ENCODE measurements around the gene SPAG16. TPM values are rescaled to one million over a fixed set of nuclear protein-coding genes. Genes with fewer than 3 reads are reported as not detected.

The SPAG16 gene
- total RNA-seq, 1 experiment from 2014 or later, result 17.3 TPM

DNA sequence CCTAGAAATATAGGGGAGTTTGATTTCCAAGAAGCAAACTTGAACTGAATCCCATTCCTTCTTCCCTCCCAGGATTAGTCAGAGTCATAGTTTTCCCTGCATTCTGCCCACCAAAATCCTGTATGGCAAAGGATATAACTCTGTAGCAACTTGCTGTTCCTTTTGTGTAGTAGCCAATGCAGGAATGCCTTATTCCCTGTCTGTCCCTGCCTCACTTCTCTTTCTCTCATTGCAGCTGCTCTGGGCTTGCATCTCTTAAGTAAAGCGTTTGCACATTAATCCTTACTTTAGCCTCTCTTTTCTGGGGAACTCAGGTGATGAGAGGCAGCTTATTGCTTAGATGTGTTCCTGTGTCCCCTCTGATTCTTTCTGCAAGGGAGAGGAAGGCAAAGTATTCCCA lies 793.5 kb downstream of the SPAG16 start:
- H2AFZ ChIP-seq (ENCODE audit: low read length), result peak overlapping the region; percentile 45
- no peaks in the 10 kb centered on the region for H3K79me1 ChIP-seq (ENCODE audit: insufficient read depth, low read depth, low read length, poor library complexity, severe bottlenecking)
- H3K23me2 ChIP-seq (ENCODE audit: insufficient read length, low read depth, low read length, poor library complexity, severe bottlenecking), result no peaks in the 10 kb centered on the region
- no peak for DNase-seq
- Mint-ChIP-seq H3K9me3 (no peaks in the 10 kb centered on the region), H3K27ac (peak overlapping the region in 1 of 3 experiments; percentile 56; a peak in 3 of 7 replicates), H3K4me3 (no peak overlapping the region), H3K36me3 (ENCODE audit: insufficient read depth in 1 of 3, low read depth in 3 of 3) (no peaks in the 10 kb centered on the region), H3K4me1 (peaks cover 7 to 10% of the 10 kb centered on the region in 2 experiments), H3K27me3 (ENCODE audit: low read depth) (no peaks in the 10 kb centered on the region)
- no peak overlapping the region for H3K56ac ChIP-seq (ENCODE audit: insufficient read length, low read depth, low read length)
- no peaks in the 10 kb centered on the region for H3K9me3 ChIP-seq (ENCODE audit: control insufficient read depth, low read depth, low read length)
- no peak overlapping the region for H2BK5ac ChIP-seq (ENCODE audit: insufficient read length, low read length)
- H4K8ac ChIP-seq (replicated peaks; ENCODE audit: insufficient read length, low read depth, low read length), result no peak overlapping the region
- no peak overlapping the region for H3K9ac ChIP-seq (ENCODE audit: extremely low read depth, insufficient read length, low read length)
- H3T11ph ChIP-seq (ENCODE audit: low read length), result no peak overlapping the region
- H2BK120ac ChIP-seq (ENCODE audit: low read depth, low read length, poor library complexity, severe bottlenecking), result no peak overlapping the region
- H2BK15ac ChIP-seq (ENCODE audit: low read depth, low read length), result no peak overlapping the region
- no peak overlapping the region for H3K4ac ChIP-seq (ENCODE audit: low read depth, low read length)
- no peak overlapping the region for H4K91ac ChIP-seq (ENCODE audit: insufficient read length, low read depth, low read length)
- TF ChIP-seq, protein P1, sequence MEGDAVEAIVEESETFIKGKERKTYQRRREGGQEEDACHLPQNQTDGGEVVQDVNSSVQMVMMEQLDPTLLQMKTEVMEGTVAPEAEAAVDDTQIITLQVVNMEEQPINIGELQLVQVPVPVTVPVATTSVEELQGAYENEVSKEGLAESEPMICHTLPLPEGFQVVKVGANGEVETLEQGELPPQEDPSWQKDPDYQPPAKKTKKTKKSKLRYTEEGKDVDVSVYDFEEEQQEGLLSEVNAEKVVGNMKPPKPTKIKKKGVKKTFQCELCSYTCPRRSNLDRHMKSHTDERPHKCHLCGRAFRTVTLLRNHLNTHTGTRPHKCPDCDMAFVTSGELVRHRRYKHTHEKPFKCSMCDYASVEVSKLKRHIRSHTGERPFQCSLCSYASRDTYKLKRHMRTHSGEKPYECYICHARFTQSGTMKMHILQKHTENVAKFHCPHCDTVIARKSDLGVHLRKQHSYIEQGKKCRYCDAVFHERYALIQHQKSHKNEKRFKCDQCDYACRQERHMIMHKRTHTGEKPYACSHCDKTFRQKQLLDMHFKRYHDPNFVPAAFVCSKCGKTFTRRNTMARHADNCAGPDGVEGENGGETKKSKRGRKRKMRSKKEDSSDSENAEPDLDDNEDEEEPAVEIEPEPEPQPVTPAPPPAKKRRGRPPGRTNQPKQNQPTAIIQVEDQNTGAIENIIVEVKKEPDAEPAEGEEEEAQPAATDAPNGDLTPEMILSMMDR (conservative IDR thresholded peaks at IDR 0.05), result no peak
- H3K79me2 ChIP-seq (ENCODE audit: insufficient read depth, low read length), result no peaks in the 10 kb centered on the region
- H2BK20ac ChIP-seq (ENCODE audit: low read depth, low read length, poor library complexity, severe bottlenecking), result peak overlapping the region; percentile 26
- no peak overlapping the region for H2AK5ac ChIP-seq (ENCODE audit: insufficient read length, low read length)
- no CpG with 5 or more reads among the region's 1 CpG for WGBS (ENCODE audit: extremely low coverage, insufficient read length, low lambda C conversion rate)
- no peaks in the 10 kb centered on the region for H3K27me3 ChIP-seq (ENCODE audit: insufficient read depth, low read length)
- no peak overlapping the region for H3K14ac ChIP-seq (ENCODE audit: insufficient read depth, low read length)
- no peak overlapping the region for H2BK12ac ChIP-seq (ENCODE audit: insufficient read length, low read depth, low read length)
- H3K4me1 ChIP-seq (ENCODE audit: insufficient read depth, low read length), result no peaks in the 10 kb centered on the region
- no peak overlapping the region for H3K23ac ChIP-seq (ENCODE audit: insufficient read length, low read depth, low read length)
- peak overlapping the region; percentile 32 for H3K27ac ChIP-seq (ENCODE audit: insufficient read length, low read depth, low read length)
- H4K20me1 ChIP-seq (ENCODE audit: control insufficient read depth, insufficient read depth, insufficient read length), result no peaks in the 10 kb centered on the region
- no peak overlapping the region for H3K18ac ChIP-seq (ENCODE audit: insufficient read length, low read depth, low read length)
- H4K5ac ChIP-seq (ENCODE audit: insufficient read length, low read depth, low read length), result no peak overlapping the region
- no peak overlapping the region for H3K4me2 ChIP-seq (ENCODE audit: insufficient read depth, insufficient read length, low read length)

Data from H9 (cell line).